ENCODE measurements around the gene NEK7.
A peak's percentile ranks its signal among the peaks of the same experiment; 100 is the strongest.
"Not testable (repeated sequence)": the region's sequence is repeated elsewhere in the genome, so short reads cannot be mapped to it uniquely, and the experiment has no call there.

Gene NEK7

GRCh38 chr1:198173832-198174231, 17.0 kb downstream of the NEK7 start:
- DNase-seq = no peak

DNA sequence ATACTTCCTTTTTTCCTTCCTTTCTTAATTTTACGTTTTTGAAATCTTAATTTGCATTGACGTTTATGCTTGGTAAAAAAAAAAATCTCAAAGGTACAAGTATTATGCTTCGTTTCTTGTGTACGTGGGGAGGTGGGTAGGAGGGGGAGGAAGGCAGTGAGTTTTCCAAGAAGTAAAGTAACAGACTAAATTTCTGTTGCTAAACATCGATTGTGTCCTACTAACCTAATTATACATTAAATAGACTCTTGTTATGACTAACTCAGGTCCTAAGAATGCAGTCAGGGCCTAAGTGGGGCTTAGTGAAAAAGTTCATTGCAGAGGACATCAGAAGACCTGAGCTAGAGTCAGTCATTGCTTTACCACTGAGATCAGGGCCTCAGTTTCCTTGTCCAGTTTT, 17.5 kb downstream of the NEK7 start:
- no peak for DNase-seq

DNA sequence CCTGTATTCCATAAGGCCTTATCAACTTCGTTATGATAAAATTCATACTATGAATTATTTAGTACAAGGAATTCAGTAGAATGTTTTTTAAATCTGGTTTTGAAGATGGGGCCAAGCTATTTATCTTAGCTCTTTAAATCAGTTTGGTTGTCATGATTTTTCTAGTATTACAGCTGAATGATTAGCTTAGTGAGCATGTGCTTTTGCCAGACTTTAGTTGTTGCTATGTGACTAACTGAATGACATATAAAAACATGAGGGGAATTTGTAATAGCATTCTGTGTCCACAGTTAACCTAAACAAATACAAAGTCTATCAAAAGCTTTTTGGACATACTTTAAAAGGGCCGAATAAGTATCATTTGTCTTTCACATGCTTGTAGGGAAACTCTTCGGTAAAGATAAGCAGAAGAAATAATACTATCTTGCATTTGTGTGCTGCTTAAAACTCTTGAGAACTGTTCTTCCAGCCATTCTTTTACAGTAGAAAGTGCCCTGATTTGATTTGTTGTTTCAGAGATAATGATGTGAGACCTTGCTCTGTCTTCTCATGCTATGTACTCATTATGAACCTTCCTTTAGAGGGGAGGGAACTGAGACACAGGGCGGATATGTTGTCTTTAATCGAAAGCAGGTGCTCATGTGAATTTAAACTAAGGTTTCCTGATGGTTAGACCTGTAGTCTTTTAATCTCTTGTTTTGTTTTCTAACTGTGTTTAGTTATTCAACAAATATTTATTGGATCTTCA, 18.8 kb downstream of the NEK7 start:
- no peak for DNase-seq

GRCh38 chr1:198176179-198176578, 19.4 kb downstream of the NEK7 start:
- DNase-seq = no peak

GRCh38 chr1:198177546-198177945, 20.7 kb downstream of the NEK7 start:
- DNase-seq = no peak

GRCh38 chr1:198178615-198179014, 21.8 kb downstream of the NEK7 start:
- DNase-seq = no peak

GRCh38 chr1:198179556-198179981, 22.8 kb downstream of the NEK7 start:
- DNase-seq = peak; percentile 65

- no peak for DNase-seq
Observed at GRCh38 chr1:198183605-198184004, 26.8 kb downstream of the NEK7 start.

- no peak for DNase-seq
Observed at GRCh38 chr1:198184516-198184915, 27.7 kb downstream of the NEK7 start.

DNA sequence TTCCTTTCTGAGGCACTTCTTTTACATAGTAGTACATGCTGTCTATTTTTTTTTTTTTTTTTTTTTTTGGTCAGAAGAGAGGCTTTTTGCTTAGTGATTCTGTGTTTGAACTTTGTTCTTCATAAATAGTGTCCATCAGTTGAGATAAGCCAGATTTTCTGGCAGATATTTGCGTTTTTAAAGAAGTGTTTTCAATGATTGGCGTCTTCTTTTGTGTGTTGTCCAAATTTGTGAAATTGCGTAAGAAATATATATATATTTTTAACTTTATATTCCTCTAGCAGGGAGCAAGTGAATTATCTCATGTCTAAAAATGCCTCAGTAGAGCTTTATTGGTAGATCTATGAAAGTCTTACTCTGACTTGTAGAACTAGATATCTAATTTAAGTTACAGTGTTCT, 28.3 kb downstream of the NEK7 start:
- no peak for DNase-seq

- no peak for DNase-seq
Observed at GRCh38 chr1:198185759-198186158, 29.0 kb downstream of the NEK7 start.

- no peak for DNase-seq
Observed at GRCh38 chr1:198186916-198187580, 30.2 kb downstream of the NEK7 start.

DNA sequence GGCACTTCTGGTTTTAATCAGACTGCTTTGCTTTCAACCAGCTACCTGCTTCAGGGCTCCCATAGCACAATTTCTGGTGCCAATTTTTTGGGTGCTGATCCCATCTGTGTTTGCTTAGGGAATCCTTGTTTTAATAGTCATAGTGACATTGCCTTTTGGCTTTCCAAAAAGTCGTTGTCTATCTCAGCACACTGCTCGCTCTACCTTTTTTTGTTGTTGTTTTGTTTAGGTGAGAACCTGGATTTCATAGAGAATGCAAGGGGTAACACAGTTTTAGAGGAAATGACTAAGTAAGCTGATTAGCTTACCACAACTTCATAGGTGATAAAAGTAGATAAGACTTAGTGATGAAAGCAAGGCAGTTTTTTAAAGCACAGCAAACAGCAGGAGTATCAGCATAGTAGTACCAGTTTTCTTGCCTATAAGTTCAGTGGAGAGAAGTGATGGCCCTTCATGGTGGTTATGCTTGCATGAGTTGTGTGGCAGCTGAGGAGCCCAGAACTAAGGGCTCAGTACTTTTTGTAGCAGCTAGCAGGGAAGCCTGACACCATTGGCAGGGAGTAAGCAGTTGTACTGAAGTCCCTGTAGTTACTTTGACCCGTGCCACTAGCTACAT, 31.3 kb downstream of the NEK7 start:
- peak; percentile 21 for DNase-seq

DNA sequence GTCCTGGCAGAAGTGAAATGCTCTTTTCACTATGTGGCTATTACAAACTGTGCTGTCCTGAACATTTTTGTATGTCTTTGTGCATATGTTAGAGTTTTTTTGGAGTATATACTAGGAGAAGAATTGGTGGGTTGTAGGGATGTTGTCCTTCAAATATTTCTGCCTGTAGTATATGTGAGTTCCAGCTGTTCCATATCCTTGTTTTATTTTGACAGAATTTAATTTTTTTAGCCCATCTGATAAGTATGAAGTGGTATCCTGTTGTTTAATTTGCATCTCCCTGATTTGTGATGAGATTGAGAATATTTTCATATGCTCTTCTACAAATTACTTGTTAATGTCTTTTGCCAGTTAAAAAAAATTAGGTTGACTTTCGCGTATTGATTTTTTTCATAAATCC, 34.3 kb downstream of the NEK7 start:
- no peak for DNase-seq

DNA sequence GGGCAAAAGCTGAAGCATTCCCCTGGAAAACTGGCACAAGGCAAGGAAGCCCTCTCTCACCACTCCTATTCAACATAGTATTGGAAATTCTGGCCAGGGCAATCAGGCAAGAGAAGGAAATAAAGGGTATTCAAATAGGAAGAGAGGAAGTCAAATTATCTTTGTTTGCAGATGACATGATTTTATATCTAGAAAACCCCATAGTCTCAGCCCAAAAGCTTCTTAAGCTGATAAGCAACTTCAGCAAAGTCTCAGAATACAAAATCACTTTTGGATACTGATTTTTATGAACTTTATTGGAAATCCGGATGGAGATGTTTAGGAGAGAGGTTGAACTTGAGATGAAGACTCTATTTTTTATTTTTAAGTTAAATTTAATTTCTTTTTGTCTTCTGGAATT, 37.1 kb downstream of the NEK7 start:
- DNase-seq = not testable (repeated sequence)

DNA sequence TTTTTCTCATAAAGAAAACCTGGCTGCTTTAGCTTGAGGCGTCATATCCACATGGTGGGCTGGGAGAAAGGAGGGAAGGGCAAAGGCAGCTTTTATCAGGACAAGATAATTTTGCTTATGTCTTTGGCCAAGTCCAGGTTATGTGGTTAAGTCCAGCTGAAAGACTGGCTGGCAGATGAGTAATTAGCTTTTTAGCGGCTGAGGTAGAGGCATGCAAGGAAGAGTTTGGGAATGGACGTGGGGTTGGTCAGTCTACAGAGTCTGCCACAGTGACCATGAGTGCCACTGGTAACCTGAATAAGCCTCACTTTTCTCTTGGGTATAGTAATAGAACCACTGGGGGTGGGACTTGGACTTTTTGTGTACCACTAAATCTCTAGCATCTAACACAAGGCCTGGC, 39.8 kb downstream of the NEK7 start:
- no peak for DNase-seq

- no peak for DNase-seq
Observed at GRCh38 chr1:198197285-198197684, 40.5 kb downstream of the NEK7 start.

- DNase-seq = no peak
Observed at GRCh38 chr1:198199105-198199504, 42.3 kb downstream of the NEK7 start.

DNA sequence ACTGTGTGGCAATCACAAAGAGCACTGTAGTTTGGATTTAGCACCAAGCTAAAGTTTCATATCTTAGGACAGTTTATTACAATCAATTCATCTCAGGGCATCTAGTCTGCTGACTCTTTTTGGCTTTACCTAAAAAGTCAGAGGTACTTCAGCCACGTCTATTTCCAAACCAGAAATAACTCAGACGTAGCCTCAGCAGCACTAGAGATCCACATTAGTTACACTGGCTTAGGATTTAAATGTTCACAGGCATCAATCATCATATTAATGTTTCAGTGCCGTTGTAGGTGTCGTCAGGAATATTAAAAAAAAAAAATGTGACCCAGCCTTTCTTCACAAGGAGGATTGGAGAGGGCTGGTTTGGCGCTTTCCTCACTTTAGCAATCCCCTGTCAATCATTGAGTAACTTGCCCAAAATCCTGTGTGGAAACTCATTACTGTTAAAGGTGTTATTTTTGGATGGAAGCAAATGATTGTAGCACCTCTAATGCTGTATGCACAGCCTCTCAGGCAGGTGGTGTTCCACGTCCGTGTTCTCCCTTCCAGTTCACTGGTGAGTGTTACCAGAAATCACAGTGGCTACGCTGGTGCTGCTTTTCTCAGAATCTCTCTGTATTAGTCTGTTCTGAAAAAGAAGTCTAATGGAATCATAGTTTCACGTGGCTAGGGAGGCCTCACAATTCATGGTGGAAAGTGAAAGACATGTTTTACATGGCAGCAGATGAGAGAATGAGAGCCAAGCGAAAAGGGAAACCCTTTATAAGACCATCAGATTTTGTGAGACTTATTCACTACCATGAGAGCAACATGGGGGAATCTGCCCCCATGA, 45.4 kb downstream of the NEK7 start:
- DNase-seq = no peak

- no peak for DNase-seq
Observed at GRCh38 chr1:198203434-198203833, 46.6 kb downstream of the NEK7 start.

GRCh38 chr1:198205016-198205684, 48.4 kb downstream of the NEK7 start:
- no peak for DNase-seq

GRCh38 chr1:198206292-198206691, 49.5 kb downstream of the NEK7 start:
- no peak for DNase-seq

GRCh38 chr1:198211696-198212095, 54.9 kb downstream of the NEK7 start:
- no peak for DNase-seq
